ENCODE data around the gene SOX5.
"Not testable (repeated sequence)": the region's sequence is repeated elsewhere in the genome, so short reads cannot be mapped to it uniquely, and the experiment has no call there.

DNA sequence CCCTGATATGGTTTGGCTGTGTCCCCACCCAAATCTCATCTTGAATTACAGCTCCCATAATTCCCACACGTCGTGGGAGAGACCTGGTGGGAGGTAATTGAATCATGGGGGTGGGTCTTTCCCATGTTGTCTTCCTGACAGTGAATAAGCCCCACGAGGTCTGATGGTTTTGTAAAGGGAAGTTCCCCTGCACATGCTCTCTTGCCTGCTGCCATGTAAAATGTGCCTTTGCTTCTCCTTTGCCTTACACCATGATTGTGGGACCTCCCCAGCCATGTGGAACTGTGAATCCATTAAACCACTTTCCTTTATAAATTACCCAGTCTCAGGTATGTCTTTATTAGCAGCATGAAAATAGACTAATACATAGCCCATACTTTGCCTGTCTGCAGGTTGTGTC lies 458.4 kb downstream of the SOX5 start:
- TF ChIP-seq, protein P1, sequence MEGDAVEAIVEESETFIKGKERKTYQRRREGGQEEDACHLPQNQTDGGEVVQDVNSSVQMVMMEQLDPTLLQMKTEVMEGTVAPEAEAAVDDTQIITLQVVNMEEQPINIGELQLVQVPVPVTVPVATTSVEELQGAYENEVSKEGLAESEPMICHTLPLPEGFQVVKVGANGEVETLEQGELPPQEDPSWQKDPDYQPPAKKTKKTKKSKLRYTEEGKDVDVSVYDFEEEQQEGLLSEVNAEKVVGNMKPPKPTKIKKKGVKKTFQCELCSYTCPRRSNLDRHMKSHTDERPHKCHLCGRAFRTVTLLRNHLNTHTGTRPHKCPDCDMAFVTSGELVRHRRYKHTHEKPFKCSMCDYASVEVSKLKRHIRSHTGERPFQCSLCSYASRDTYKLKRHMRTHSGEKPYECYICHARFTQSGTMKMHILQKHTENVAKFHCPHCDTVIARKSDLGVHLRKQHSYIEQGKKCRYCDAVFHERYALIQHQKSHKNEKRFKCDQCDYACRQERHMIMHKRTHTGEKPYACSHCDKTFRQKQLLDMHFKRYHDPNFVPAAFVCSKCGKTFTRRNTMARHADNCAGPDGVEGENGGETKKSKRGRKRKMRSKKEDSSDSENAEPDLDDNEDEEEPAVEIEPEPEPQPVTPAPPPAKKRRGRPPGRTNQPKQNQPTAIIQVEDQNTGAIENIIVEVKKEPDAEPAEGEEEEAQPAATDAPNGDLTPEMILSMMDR (IDR thresholded peaks at IDR 0.05), result not testable (repeated sequence)
- TF ChIP-seq POLR2AphosphoS5, POLR2A (IDR thresholded peaks at IDR 0.05): not testable (repeated sequence)

Measured in breast epithelium (tissue), 3 donors.